ENCODE measurements around the gene SORCS2.

DNA sequence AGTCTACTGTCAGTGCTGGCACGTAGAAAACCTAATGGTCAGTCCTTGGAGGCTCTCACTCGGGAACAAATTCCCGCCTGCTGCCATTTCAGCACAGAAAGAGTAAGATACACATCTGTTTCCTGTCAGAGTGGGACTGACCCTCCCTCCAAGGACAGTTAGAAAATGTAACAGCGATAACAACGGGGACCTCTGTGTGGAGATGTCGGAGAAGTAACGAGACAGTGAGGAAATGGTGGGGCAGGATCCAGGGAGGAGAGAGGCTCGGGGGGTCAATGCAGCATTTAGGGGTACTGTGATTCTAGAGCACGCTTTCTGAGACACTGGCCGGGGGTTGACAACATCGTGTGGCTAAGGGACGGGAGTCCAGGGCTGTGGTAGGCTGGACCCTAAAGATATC is 36.0 kb upstream of the SORCS2 start:
- no peak for TF ChIP-seq SRF (IDR thresholded peaks at IDR 0.05; ENCODE audit: low read depth, low read length)
- TF ChIP-seq, protein P1, sequence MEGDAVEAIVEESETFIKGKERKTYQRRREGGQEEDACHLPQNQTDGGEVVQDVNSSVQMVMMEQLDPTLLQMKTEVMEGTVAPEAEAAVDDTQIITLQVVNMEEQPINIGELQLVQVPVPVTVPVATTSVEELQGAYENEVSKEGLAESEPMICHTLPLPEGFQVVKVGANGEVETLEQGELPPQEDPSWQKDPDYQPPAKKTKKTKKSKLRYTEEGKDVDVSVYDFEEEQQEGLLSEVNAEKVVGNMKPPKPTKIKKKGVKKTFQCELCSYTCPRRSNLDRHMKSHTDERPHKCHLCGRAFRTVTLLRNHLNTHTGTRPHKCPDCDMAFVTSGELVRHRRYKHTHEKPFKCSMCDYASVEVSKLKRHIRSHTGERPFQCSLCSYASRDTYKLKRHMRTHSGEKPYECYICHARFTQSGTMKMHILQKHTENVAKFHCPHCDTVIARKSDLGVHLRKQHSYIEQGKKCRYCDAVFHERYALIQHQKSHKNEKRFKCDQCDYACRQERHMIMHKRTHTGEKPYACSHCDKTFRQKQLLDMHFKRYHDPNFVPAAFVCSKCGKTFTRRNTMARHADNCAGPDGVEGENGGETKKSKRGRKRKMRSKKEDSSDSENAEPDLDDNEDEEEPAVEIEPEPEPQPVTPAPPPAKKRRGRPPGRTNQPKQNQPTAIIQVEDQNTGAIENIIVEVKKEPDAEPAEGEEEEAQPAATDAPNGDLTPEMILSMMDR (IDR thresholded peaks at IDR 0.05; ENCODE audit: control extremely low read depth in 1 of 3, insufficient read depth in 1 of 3, low read depth in 1 of 3, low read length in 3 of 3), result no peak
- no peak for TF ChIP-seq TBP (IDR thresholded peaks at IDR 0.05; ENCODE audit: low read depth, low read length)
- no peak for TF ChIP-seq GTF2F1 (IDR thresholded peaks at IDR 0.05; ENCODE audit: borderline replicate concordance, low read depth, low read length)
- TF ChIP-seq POLR2A (IDR thresholded peaks at IDR 0.05; ENCODE audit: control extremely low read depth in 1 of 2, low read depth in 2 of 2, low read length in 2 of 2), result no peak
- TF ChIP-seq KDM5A (IDR thresholded peaks at IDR 0.05; ENCODE audit: low read length), result no peak
- TF ChIP-seq TAF1 (IDR thresholded peaks at IDR 0.05; ENCODE audit: low read depth, low read length), result no peak
- TF ChIP-seq RAD21 (IDR thresholded peaks at IDR 0.05 in 1 of 2, conservative IDR thresholded peaks at IDR 0.05 in 1 of 2; ENCODE audit: low read depth in 2 of 2, low read length in 2 of 2), result no peak
- no peak for TF ChIP-seq EZH2 (IDR thresholded peaks at IDR 0.05; ENCODE audit: low read depth, low read length, severe bottlenecking)
- TF ChIP-seq RNF2 (IDR thresholded peaks at IDR 0.05; ENCODE audit: borderline replicate concordance, low read depth, low read length, missing control alignments, poor library complexity, severe bottlenecking), result no peak
- TF ChIP-seq CBX5 (IDR thresholded peaks at IDR 0.05; ENCODE audit: low read depth, low read length), result no peak
